ENCODE measurements around the gene ABCG2.
"Not testable (repeated sequence)": the region's sequence is repeated elsewhere in the genome, so short reads cannot be mapped to it uniquely, and the experiment has no call there.

The ABCG2 gene

GRCh38 chr4:88115587-88115986, 42.9 kb downstream of the ABCG2 start:
- DNase-seq (ENCODE audit: low read depth), result no peak
- no peak overlapping the region for H3K4me3 ChIP-seq (ENCODE audit: low read length)
- no peak for TF ChIP-seq CTCF (conservative IDR thresholded peaks at IDR 0.05; ENCODE audit: low read depth, low read length)

- H3K4me3 ChIP-seq (ENCODE audit: low read length), result no peak overlapping the region
- DNase-seq (ENCODE audit: low read depth), result no peak
- TF ChIP-seq CTCF (conservative IDR thresholded peaks at IDR 0.05; ENCODE audit: low read depth, low read length), result no peak
These were observed 45.6 kb downstream of the ABCG2 start for GRCh38 chr4:88112856-88113255.

- no peak overlapping the region for H3K4me3 ChIP-seq (ENCODE audit: low read length)
- DNase-seq (ENCODE audit: low read depth), result no peak
- TF ChIP-seq CTCF (conservative IDR thresholded peaks at IDR 0.05; ENCODE audit: low read depth, low read length), result no peak
These were observed 47.6 kb downstream of the ABCG2 start for GRCh38 chr4:88110826-88111225.

GRCh38 chr4:88109123-88109881, 49.1 kb downstream of the ABCG2 start:
- no peak for DNase-seq (ENCODE audit: low read depth)
- TF ChIP-seq CTCF (conservative IDR thresholded peaks at IDR 0.05; ENCODE audit: low read depth, low read length), result no peak
- no peak overlapping the region for H3K4me3 ChIP-seq (ENCODE audit: low read length)

GRCh38 chr4:88108747-88109122, 49.7 kb downstream of the ABCG2 start:
- H3K4me3 ChIP-seq (ENCODE audit: low read length), result no peak overlapping the region
- TF ChIP-seq CTCF (conservative IDR thresholded peaks at IDR 0.05; ENCODE audit: low read depth, low read length), result no peak
- no peak for DNase-seq (ENCODE audit: low read depth)

- not testable (repeated sequence) for H3K4me3 ChIP-seq (ENCODE audit: low read length); DNase-seq (ENCODE audit: low read depth)
These were observed 50.4 kb downstream of the ABCG2 start for GRCh38 chr4:88108108-88108465.

- no peak for TF ChIP-seq CTCF (conservative IDR thresholded peaks at IDR 0.05; ENCODE audit: low read depth, low read length)
- no peak for DNase-seq (ENCODE audit: low read depth)
- no peak overlapping the region for H3K4me3 ChIP-seq (ENCODE audit: low read length)
These were observed 50.9 kb downstream of the ABCG2 start for GRCh38 chr4:88107406-88108107.

Measured in retinal pigment epithelial cell (primary cell).